HEK293 (cell line): ENCODE measurements around the gene NOPCHAP1.

Experiments
- CTCF ChIA-PET: fragments of 350-600 bp; formaldehyde crosslinking; extraction: SDS; loops from one replicate; lab custom pipeline; 2021; ENCODE audit warnings: antibody characterized with exemption; lab: Yijun Ruan, JAX
- POLR2A ChIA-PET: fragments of 300-600 bp; formaldehyde crosslinking; extraction: SDS; loops from one replicate; lab custom pipeline; 2020; ENCODE audit warnings: antibody characterized with exemption, inconsistent platforms; lab: Yijun Ruan, JAX
- H3K27ac ChIP-seq: fragments of 200-500 bp; sonication (Bioruptor generic); 2 replicates; pipeline ENCODE4 v1.5.1; 2014; ENCODE audit warnings: low read depth, low read length, control low read depth, inconsistent platforms; ENCODE audit errors: extremely low read depth
- H3K36me3 ChIP-seq, 2 experiments: fragments of 200-500 bp in 1 of 2; sonication (Bioruptor generic) in 1 of 2; 1 replicate in 1 of 2; 2 replicates in 1 of 2; pipeline ENCODE4 v1.5.1; 2014 to 2017; ENCODE audit warnings: inconsistent platforms in 2 of 2, low read length in 2 of 2; ENCODE audit not compliant: control insufficient read depth in 2 of 2, insufficient read depth in 1 of 2
- H3K4me1 ChIP-seq: fragments of 200-500 bp; sonication (Bioruptor generic); 2 replicates; pipeline ENCODE4 v1.5.1; 2014; ENCODE audit warnings: mild to moderate bottlenecking, low read length, inconsistent platforms; ENCODE audit not compliant: control insufficient read depth, insufficient read depth
- H3K4me3 ChIP-seq: 2 replicates; pipeline ENCODE4 v1.5.1; 2011; ENCODE audit warnings: low read depth, mild to moderate bottlenecking, control low read depth, low read length, moderate library complexity
- H3K9me3 ChIP-seq: fragments of 200-500 bp; sonication (Bioruptor generic); 2 replicates; pipeline ENCODE4 v1.5.1; 2014; ENCODE audit warnings: low read depth, low read length, inconsistent platforms; ENCODE audit not compliant: control insufficient read depth, insufficient read depth
- FEZF1 ChIP-seq: fragments of 450-650 bp; formaldehyde crosslinking; IDR thresholded peaks from 2 replicates; pipeline ENCODE4 v1.5.1; 2016; ENCODE audit warnings: missing biosample characterization, missing genetic modification characterization
- SCRT2 ChIP-seq: fragments of 450-650 bp; formaldehyde crosslinking; IDR thresholded peaks from 2 replicates; pipeline ENCODE4 v1.5.1; 2016; ENCODE audit warnings: missing biosample characterization, missing genetic modification characterization
- SETDB1 ChIP-seq: IDR thresholded peaks from one replicate; pipeline ENCODE4 v1.6.1; 2017; ENCODE audit warnings: mild to moderate bottlenecking, low read length, moderate library complexity, mixed read lengths; ENCODE audit not compliant: insufficient read length
- ZEB2 ChIP-seq: fragments of 450-650 bp; formaldehyde crosslinking; IDR thresholded peaks from 2 replicates; pipeline ENCODE4 v1.5.1; 2016; ENCODE audit warnings: missing biosample characterization, missing genetic modification characterization
- ZNF16 ChIP-seq: fragments of 450-650 bp; formaldehyde crosslinking; IDR thresholded peaks from 2 replicates; pipeline ENCODE4 v1.5.1; 2016; ENCODE audit warnings: low read depth, missing biosample characterization, missing genetic modification characterization
- ZNF214 ChIP-seq: fragments of 450-650 bp; formaldehyde crosslinking; IDR thresholded peaks from 2 replicates; pipeline ENCODE4 v1.5.1; 2017; ENCODE audit warnings: missing biosample characterization, mild to moderate bottlenecking, missing genetic modification characterization, borderline replicate concordance
- ZNF23 ChIP-seq: fragments of 450-650 bp; formaldehyde crosslinking; IDR thresholded peaks from 2 replicates; pipeline ENCODE4 v1.5.1; 2016; ENCODE audit warnings: missing biosample characterization, missing genetic modification characterization, borderline replicate concordance
- ZNF274 ChIP-seq, 2 experiments: fragments of 200-500 bp in 1 of 2; fragments of 450-650 bp in 1 of 2; sonication (Bioruptor generic) in 1 of 2; formaldehyde crosslinking in 1 of 2; IDR thresholded peaks; 2 replicates each; pipeline versions ENCODE4 v1.5.1 to v1.6.1; 2014 to 2016; ENCODE audit warnings: borderline replicate concordance in 1 of 2, inconsistent platforms in 1 of 2, low read length in 1 of 2, missing biosample characterization in 1 of 2, missing genetic modification characterization in 1 of 2
- ZNF423 ChIP-seq: fragments of 450-650 bp; formaldehyde crosslinking; IDR thresholded peaks from 2 replicates; pipeline ENCODE4 v1.5.1; 2016; ENCODE audit warnings: missing biosample characterization, missing genetic modification characterization
- ZNF623 ChIP-seq: fragments of 450-650 bp; formaldehyde crosslinking; IDR thresholded peaks from 2 replicates; pipeline ENCODE4 v1.5.1; 2016; ENCODE audit warnings: missing biosample characterization, missing genetic modification characterization
- ZNF629 ChIP-seq: fragments of 450-650 bp; formaldehyde crosslinking; IDR thresholded peaks from 2 replicates; pipeline ENCODE4 v1.5.1; 2017; ENCODE audit warnings: missing biosample characterization, missing genetic modification characterization
- ZNF843 ChIP-seq: fragments of 450-650 bp; formaldehyde crosslinking; IDR thresholded peaks from 2 replicates; pipeline ENCODE4 v1.5.1; 2016; ENCODE audit warnings: missing biosample characterization, missing genetic modification characterization
- TF ChIP-seq, protein P1 (sequence below): fragments of 450-650 bp; formaldehyde crosslinking; IDR thresholded peaks from 2 replicates; pipeline ENCODE4 v1.5.1; 2017; ENCODE audit warnings: missing biosample characterization, missing genetic modification characterization
- TF ChIP-seq, protein P2 (sequence below): fragments of 450-650 bp; formaldehyde crosslinking; IDR thresholded peaks from 2 replicates; pipeline ENCODE4 v1.5.1; 2016; ENCODE audit warnings: missing biosample characterization, missing genetic modification characterization
- TF ChIP-seq, protein P3 (sequence below): fragments of 450-650 bp; formaldehyde crosslinking; IDR thresholded peaks from 2 replicates; pipeline ENCODE4 v1.5.1; 2016; ENCODE audit warnings: missing biosample characterization, missing genetic modification characterization
- TF ChIP-seq, protein P4 (sequence below): fragments of 450-650 bp; formaldehyde crosslinking; IDR thresholded peaks from 2 replicates; pipeline ENCODE4 v1.5.1; 2016; ENCODE audit warnings: missing biosample characterization, missing genetic modification characterization
- TF ChIP-seq, protein P5 (sequence below): fragments of 450-650 bp; formaldehyde crosslinking; IDR thresholded peaks from 2 replicates; pipeline ENCODE4 v1.5.1; 2016; ENCODE audit warnings: missing biosample characterization, missing genetic modification characterization
- TF ChIP-seq, protein P6 (sequence below): fragments of 450-650 bp; formaldehyde crosslinking; IDR thresholded peaks from 2 replicates; pipeline ENCODE4 v1.5.1; 2016; ENCODE audit warnings: missing biosample characterization, missing genetic modification characterization

Gene NOPCHAP1

DNA sequence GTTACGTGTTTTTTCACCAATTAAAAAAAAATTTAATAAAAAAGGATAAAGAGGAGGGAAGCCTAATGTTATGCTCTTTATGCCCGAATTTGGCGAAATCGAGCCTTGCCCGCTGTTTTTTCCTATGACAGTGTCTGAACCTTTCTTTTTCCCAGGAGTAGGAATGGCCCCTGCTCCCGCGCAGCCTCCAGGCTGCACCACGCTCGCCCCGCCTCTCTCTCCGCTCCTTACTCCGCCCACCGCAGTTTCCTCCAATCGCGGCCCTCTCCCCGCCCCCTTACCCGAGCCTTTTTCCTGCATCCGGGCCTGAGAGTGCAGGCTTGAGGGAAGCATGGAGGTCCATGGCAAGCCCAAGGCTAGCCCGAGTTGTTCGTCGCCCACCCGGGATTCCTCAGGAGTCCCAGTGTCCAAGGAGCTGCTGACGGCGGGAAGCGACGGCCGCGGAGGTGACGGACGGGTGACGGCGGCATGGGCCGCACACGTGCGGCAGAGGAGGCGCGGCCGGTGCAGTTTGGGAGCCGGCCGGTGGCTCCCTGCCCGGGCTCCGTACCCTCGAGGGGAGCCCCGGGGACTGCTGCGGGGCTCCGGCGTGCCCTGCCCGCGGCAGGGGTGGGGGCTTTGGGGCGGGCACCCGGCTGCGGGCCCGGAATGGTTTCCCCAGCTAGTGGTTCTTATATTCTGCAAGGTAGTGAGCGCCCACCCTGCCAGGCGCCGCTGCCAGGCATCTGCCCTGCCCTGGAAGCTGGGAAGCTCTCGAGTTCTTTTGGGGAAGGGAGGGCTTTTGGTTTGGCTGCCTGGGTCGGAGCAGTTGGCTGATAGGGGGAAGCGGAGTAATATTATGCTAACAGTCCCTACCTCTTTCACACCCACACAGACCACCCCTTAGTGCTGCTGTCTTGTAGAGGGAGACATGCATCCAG lies at the start of gene NOPCHAP1 (continued):
- TF ChIP-seq, protein P1, sequence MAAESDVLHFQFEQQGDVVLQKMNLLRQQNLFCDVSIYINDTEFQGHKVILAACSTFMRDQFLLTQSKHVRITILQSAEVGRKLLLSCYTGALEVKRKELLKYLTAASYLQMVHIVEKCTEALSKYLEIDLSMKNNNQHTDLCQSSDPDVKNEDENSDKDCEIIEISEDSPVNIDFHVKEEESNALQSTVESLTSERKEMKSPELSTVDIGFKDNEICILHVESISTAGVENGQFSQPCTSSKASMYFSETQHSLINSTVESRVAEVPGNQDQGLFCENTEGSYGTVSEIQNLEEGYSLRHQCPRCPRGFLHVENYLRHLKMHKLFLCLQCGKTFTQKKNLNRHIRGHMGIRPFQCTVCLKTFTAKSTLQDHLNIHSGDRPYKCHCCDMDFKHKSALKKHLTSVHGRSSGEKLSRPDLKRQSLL (tag by site-specific recombination) = peak; percentile 69

DNA sequence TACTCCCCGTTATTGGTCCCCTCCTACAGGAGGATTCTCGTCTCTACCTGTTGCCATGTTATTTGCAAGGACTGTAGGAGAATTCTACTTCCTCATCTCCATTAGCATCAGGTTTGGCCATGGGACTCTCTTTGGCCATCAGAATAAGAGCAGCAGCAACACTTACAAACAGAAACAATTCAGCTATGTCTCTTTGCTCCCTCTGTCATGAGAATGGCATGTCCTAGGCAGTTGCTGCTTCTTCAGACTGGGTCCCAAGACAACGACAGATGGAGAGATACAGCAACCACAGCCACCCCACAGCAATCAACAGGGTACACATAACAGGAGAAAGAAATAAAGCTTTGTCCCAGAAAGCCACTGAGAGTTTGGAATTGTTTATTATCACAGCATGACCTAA lies 47.7 kb upstream of the NOPCHAP1 start:
- ChIA-PET POLR2A (no interaction called here), CTCF (no interaction called here)
- H3K36me3 ChIP-seq = no peaks in the 10 kb centered on the region
- peaks cover 11% of the 10 kb centered on the region for H3K4me1 ChIP-seq
- H3K27ac ChIP-seq = no peak overlapping the region
- no peaks in the 10 kb centered on the region for H3K9me3 ChIP-seq
- TF ChIP-seq SETDB1 (no peak), SCRT2 (tag by site-specific recombination) (peak; percentile 56)
- H3K4me3 ChIP-seq = no peak overlapping the region

DNA sequence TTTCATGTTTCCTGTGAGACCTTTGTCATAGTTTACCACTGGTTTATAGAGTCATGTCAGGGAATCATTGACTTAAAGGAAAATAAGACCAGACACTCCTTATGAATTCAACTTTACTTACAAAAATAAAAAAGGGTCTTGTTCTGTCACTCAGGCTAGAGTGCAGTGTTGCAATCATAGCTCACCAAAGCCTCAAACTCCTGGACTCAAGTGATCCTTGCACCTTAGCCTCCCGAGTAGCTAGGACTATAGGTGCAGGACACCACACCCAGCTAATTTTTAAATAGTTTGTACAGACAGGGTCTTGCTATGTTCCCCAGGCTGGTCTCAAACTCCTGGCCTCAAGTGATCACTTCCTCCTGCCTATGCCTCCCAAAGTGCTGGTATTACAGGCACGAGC lies 47.0 kb upstream of the NOPCHAP1 start:
- ChIA-PET POLR2A (no interaction called here), CTCF (no interaction called here)
- no peaks in the 10 kb centered on the region for H3K9me3 ChIP-seq
- no peaks in the 10 kb centered on the region for H3K36me3 ChIP-seq
- H3K27ac ChIP-seq = no peak overlapping the region
- TF ChIP-seq ZNF214 (tag by site-specific recombination) = no peak
- TF ChIP-seq ZNF629 = no peak
- TF ChIP-seq, protein P2, sequence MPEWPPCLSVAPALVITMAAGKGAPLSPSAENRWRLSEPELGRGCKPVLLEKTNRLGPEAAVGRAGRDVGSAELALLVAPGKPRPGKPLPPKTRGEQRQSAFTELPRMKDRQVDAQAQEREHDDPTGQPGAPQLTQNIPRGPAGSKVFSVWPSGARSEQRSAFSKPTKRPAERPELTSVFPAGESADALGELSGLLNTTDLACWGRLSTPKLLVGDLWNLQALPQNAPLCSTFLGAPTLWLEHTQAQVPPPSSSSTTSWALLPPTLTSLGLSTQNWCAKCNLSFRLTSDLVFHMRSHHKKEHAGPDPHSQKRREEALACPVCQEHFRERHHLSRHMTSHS (tag by site-specific recombination) = no peak
- TF ChIP-seq, protein P3, sequence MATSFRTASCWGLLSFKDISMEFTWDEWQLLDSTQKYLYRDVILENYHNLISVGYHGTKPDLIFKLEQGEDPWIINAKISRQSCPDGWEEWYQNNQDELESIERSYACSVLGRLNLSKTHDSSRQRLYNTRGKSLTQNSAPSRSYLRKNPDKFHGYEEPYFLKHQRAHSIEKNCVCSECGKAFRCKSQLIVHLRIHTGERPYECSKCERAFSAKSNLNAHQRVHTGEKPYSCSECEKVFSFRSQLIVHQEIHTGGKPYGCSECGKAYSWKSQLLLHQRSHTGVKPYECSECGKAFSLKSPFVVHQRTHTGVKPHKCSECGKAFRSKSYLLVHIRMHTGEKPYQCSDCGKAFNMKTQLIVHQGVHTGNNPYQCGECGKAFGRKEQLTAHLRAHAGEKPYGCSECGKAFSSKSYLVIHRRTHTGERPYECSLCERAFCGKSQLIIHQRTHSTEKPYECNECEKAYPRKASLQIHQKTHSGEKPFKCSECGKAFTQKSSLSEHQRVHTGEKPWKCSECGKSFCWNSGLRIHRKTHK (tag by site-specific recombination) = no peak
- TF ChIP-seq, protein P4, sequence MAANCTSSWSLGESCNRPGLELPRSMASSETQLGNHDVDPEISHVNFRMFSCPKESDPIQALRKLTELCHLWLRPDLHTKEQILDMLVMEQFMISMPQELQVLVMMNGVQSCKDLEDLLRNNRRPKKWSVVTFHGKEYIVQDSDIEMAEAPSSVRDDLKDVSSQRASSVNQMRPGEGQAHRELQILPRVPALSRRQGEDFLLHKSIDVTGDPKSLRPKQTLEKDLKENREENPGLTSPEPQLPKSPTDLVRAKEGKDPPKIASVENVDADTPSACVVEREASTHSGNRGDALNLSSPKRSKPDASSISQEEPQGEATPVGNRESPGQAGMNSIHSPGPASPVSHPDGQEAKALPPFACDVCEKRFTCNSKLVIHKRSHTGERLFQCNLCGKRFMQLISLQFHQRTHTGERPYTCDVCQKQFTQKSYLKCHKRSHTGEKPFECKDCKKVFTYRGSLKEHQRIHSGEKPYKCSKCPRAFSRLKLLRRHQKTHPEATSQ (tag by site-specific recombination) = no peak
- TF ChIP-seq ZEB2 = no peak
- TF ChIP-seq ZNF16 (tag by site-specific recombination) = no peak
- TF ChIP-seq ZNF623 = no peak
- peaks cover 12% of the 10 kb centered on the region for H3K4me1 ChIP-seq
- H3K4me3 ChIP-seq = no peak overlapping the region

DNA sequence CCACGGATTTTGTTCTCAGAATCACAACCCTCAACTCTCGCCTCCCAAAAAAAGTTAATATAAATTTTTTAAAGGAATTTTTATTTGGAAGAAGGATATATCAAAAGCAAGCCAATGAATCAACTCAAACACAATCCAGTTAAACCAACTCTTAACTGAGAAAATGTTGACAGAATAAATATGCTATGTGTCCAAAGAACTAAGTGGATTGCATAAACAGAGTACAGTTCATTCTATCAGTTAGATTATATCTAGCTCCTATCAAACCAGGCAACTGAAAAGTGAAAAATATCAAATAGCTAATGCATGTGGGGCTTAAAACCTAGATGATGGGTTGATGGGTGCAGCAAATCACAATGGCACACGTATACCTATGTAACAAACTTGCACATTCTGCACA lies 44.7 kb upstream of the NOPCHAP1 start:
- no peak overlapping the region for H3K27ac ChIP-seq
- peaks cover 14% of the 10 kb centered on the region for H3K4me1 ChIP-seq
- no peaks in the 10 kb centered on the region for H3K9me3 ChIP-seq
- ChIA-PET CTCF (interaction anchor here (0.6 kb wide), 1 partner anchor 45 kb away, joined by 3 read pairs; no protein-coding TSS in a partner anchor), POLR2A (no interaction called here)
- H3K4me3 ChIP-seq = no peak overlapping the region
- H3K36me3 ChIP-seq = no peaks in the 10 kb centered on the region
- TF ChIP-seq ZNF274 (IDR thresholded peaks at IDR 0.05; ENCODE audit: low read length) (no peak), ZNF274 (tag by site-specific recombination; IDR thresholded peaks at IDR 0.05; ENCODE audit: borderline replicate concordance) (no peak), FEZF1 (tag by site-specific recombination) (no peak), ZNF23 (no peak), SETDB1 (no peak), ZNF423 (no peak), ZNF843 (no peak)
- TF ChIP-seq, protein P5, sequence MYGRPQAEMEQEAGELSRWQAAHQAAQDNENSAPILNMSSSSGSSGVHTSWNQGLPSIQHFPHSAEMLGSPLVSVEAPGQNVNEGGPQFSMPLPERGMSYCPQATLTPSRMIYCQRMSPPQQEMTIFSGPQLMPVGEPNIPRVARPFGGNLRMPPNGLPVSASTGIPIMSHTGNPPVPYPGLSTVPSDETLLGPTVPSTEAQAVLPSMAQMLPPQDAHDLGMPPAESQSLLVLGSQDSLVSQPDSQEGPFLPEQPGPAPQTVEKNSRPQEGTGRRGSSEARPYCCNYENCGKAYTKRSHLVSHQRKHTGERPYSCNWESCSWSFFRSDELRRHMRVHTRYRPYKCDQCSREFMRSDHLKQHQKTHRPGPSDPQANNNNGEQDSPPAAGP = no peak
- TF ChIP-seq, protein P6, sequence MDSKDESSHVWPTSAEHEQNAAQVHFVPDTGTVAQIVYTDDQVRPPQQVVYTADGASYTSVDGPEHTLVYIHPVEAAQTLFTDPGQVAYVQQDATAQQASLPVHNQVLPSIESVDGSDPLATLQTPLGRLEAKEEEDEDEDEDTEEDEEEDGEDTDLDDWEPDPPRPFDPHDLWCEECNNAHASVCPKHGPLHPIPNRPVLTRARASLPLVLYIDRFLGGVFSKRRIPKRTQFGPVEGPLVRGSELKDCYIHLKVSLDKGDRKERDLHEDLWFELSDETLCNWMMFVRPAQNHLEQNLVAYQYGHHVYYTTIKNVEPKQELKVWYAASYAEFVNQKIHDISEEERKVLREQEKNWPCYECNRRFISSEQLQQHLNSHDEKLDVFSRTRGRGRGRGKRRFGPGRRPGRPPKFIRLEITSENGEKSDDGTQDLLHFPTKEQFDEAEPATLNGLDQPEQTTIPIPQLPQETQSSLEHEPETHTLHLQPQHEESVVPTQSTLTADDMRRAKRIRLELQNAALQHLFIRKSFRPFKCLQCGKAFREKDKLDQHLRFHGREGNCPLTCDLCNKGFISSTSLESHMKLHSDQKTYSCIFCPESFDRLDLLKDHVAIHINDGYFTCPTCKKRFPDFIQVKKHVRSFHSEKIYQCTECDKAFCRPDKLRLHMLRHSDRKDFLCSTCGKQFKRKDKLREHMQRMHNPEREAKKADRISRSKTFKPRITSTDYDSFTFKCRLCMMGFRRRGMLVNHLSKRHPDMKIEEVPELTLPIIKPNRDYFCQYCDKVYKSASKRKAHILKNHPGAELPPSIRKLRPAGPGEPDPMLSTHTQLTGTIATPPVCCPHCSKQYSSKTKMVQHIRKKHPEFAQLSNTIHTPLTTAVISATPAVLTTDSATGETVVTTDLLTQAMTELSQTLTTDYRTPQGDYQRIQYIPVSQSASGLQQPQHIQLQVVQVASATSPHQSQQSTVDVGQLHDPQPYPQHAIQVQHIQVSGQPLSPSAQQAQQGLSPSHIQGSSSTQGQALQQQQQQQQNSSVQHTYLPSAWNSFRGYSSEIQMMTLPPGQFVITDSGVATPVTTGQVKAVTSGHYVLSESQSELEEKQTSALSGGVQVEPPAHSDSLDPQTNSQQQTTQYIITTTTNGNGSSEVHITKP (tag by site-specific recombination) = no peak
